Right atrium auricular region (tissue), 2 donors: Measurements from ENCODE around the gene VIPR2. TPM values are rescaled to one million over a fixed set of nuclear protein-coding genes. Genes with fewer than 3 reads are reported as not detected.
A peak's percentile ranks its signal among the peaks of the same experiment; 100 is the strongest.
"Not testable (repeated sequence)": the region's sequence is repeated elsewhere in the genome, so short reads cannot be mapped to it uniquely, and the experiment has no call there.

ENCODE experiments used
- DNase-seq: peaks from one replicate; pipeline ENCODE4 v3.0.0-alpha.2; 2019; ENCODE audit warnings: low spot score
- H3K27ac ChIP-seq, 2 donors: fragments of 200-600 bp; sonication (generic); 1 replicate in 1 of 2; 2 replicates in 1 of 2; pipeline ENCODE4 v1.5.1; 2016 to 2019
- H3K27me3 ChIP-seq, 2 donors: fragments of 200-600 bp; sonication (generic); one replicate each; pipeline versions ENCODE4 v1.5.1 to v1.6.0; 2017 to 2019
- H3K36me3 ChIP-seq: fragments of 200-600 bp; sonication (generic); one replicate; pipeline ENCODE4 v1.5.1; 2016
- H3K4me1 ChIP-seq, 2 donors: fragments of 200-600 bp; sonication (generic); one replicate each; pipeline versions ENCODE4 v1.5.1 to v1.6.0; 2017 to 2019
- H3K4me3 ChIP-seq, 2 donors: fragments of 200-600 bp; sonication (generic); 1 replicate in 1 of 2; 2 replicates in 1 of 2; pipeline ENCODE4 v1.5.1; 2017 to 2019; ENCODE audit warnings: mild to moderate bottlenecking in 1 of 2, moderate library complexity in 1 of 2
- H3K9me3 ChIP-seq, 2 donors: fragments of 200-600 bp; sonication (generic); one replicate each; pipeline ENCODE4 v1.5.1; 2019
- CTCF ChIP-seq, 2 donors: fragments of 200-600 bp; sonication (generic); IDR thresholded peaks; one replicate each; pipeline ENCODE4 v1.5.1; 2019; ENCODE audit warnings: antibody characterized with exemption in 2 of 2
- total RNA-seq, 2 donors: library from RNA; depleted of rRNA; stranded (reverse); fragments of >200 nt; gene quantifications; one replicate each; pipeline ENCODE4 v1.1.0, GENCODE V29; 2016

The VIPR2 gene
- total RNA-seq, 2 donors from 2014 or later: 3.8 to 13.4 TPM

GRCh38 chr7:159136442-159136841, 8.2 kb downstream of the VIPR2 start:
- no peak for DNase-seq
- TF ChIP-seq CTCF (IDR thresholded peaks at IDR 0.05): no peak
- no peak overlapping the region for H3K27ac ChIP-seq
- H3K36me3 ChIP-seq: peaks cover 6% of the 10 kb centered on the region
- H3K4me3 ChIP-seq: no peak overlapping the region
- H3K27me3 ChIP-seq: no peaks in the 10 kb centered on the region
- no peaks in the 10 kb centered on the region for H3K9me3 ChIP-seq
- H3K4me1 ChIP-seq: no peaks in the 10 kb centered on the region

- no peak overlapping the region for H3K4me3 ChIP-seq
- TF ChIP-seq CTCF (IDR thresholded peaks at IDR 0.05): no peak
- DNase-seq: no peak
- H3K27ac ChIP-seq: no peak overlapping the region
- no peaks in the 10 kb centered on the region for H3K9me3 ChIP-seq
- no peaks in the 10 kb centered on the region for H3K27me3 ChIP-seq
- no peaks in the 10 kb centered on the region for H3K4me1 ChIP-seq
- peaks cover 6% of the 10 kb centered on the region for H3K36me3 ChIP-seq
Observed at GRCh38 chr7:159136013-159136412, 8.7 kb downstream of the VIPR2 start.

DNA sequence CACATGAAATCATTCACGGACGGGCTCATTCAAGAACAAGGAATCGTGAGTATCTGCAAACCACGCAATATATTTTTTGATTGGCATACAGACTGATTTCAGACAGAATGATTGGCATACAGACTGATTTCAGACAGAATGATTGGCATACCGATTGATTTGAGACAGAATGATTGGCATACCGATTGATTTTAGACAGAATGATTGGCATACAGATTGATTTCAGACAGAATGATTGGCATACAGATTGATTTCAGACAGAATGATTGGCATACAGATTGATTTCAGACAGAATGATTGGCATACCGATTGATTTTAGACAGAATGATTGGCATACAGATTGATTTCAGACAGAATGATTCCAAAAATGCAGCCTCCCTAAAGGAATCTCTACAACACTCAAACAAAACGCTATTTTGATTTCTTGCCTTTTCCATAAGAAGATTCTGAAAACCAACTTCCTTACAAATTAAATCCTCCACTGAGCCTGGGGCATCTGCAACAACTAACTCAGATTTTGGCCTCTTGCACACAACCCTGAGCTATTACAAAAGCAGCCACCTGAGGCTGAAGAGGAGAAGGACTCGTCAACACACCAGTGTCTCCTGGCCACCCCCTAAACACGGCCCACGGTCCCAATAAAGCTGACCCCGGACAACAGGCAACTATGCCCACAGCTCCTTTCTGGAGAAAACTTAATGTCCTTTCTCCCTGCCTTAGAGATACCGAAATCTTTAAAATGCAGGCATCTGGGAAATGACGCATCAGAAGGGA, 11.8 kb downstream of the VIPR2 start:
- H3K9me3 ChIP-seq, H3K36me3 ChIP-seq, H3K4me1 ChIP-seq, H3K27me3 ChIP-seq, DNase-seq, H3K27ac ChIP-seq, H3K4me3 ChIP-seq: not testable (repeated sequence)

DNA sequence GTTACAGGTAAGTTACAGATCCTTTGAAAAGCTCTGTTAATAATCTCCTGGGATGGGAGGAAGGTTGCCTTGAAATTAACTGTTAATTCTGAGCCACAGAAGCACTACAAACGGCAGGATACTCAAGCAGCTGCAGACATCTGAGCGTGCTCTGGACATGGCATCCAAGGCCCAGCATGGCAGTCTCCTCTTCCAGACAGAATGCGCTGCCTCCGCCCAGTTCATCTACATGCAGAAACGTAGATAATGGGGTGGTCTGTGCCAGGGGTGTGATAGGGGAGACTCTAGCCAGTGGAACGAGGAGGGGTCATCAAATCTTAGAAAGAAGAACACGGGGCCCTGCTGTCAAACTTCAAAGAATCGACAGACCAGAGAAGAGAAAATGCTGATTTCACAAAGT, 13.8 kb downstream of the VIPR2 start:
- no peak for TF ChIP-seq CTCF (IDR thresholded peaks at IDR 0.05)
- H3K27me3 ChIP-seq: no peaks in the 10 kb centered on the region
- no peak overlapping the region for H3K27ac ChIP-seq
- peak; percentile 5 for DNase-seq
- H3K4me1 ChIP-seq: no peaks in the 10 kb centered on the region
- H3K36me3 ChIP-seq: no peaks in the 10 kb centered on the region
- H3K9me3 ChIP-seq: no peaks in the 10 kb centered on the region
- H3K4me3 ChIP-seq: no peak overlapping the region

GRCh38 chr7:159130199-159130775, 14.4 kb downstream of the VIPR2 start:
- Histone ChIP-seq H3K27me3 (no peaks in the 10 kb centered on the region), H3K27ac (no peak overlapping the region), H3K36me3 (no peaks in the 10 kb centered on the region), H3K9me3 (no peaks in the 10 kb centered on the region), H3K4me3 (no peak overlapping the region), H3K4me1 (no peaks in the 10 kb centered on the region)
- DNase-seq: no peak
- no peak for TF ChIP-seq CTCF (IDR thresholded peaks at IDR 0.05)

- TF ChIP-seq CTCF (IDR thresholded peaks at IDR 0.05): no peak
- Histone ChIP-seq H3K9me3 (no peaks in the 10 kb centered on the region), H3K4me3 (no peak overlapping the region), H3K27ac (no peak overlapping the region), H3K4me1 (no peaks in the 10 kb centered on the region), H3K27me3 (no peaks in the 10 kb centered on the region), H3K36me3 (no peaks in the 10 kb centered on the region)
- peak; percentile 16 for DNase-seq
Observed at GRCh38 chr7:159128767-159129166, 15.9 kb downstream of the VIPR2 start.
